Measurements from ENCODE around the gene KLHL17. TPM values are rescaled to one million over a fixed set of nuclear protein-coding genes. Genes with fewer than 3 reads are reported as not detected.
"Not testable (repeated sequence)": the region's sequence is repeated elsewhere in the genome, so short reads cannot be mapped to it uniquely, and the experiment has no call there.

Gene KLHL17
- total RNA-seq, 1 experiment from 2014 or later, result 58.8 TPM

DNA sequence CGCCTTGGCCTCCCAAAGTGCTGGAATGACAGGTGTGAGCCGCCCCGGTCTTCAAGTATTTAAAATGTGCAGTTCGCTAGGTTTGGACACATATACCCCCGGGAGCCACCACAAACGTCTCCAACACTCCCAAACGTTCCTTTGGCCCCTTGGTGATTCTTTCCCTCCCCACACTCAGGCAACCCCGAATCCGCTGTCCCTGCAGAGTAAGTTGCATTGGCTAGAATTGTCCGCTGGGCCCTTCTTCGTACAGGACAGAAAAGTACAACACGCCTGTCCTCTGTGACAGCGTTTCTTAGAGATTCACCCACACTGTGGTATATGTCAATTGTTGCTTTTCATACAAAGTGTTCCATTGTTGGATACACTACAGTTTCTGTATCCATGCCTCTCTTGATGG, 24.7 kb downstream of the KLHL17 start:
- TF ChIP-seq, protein P1, sequence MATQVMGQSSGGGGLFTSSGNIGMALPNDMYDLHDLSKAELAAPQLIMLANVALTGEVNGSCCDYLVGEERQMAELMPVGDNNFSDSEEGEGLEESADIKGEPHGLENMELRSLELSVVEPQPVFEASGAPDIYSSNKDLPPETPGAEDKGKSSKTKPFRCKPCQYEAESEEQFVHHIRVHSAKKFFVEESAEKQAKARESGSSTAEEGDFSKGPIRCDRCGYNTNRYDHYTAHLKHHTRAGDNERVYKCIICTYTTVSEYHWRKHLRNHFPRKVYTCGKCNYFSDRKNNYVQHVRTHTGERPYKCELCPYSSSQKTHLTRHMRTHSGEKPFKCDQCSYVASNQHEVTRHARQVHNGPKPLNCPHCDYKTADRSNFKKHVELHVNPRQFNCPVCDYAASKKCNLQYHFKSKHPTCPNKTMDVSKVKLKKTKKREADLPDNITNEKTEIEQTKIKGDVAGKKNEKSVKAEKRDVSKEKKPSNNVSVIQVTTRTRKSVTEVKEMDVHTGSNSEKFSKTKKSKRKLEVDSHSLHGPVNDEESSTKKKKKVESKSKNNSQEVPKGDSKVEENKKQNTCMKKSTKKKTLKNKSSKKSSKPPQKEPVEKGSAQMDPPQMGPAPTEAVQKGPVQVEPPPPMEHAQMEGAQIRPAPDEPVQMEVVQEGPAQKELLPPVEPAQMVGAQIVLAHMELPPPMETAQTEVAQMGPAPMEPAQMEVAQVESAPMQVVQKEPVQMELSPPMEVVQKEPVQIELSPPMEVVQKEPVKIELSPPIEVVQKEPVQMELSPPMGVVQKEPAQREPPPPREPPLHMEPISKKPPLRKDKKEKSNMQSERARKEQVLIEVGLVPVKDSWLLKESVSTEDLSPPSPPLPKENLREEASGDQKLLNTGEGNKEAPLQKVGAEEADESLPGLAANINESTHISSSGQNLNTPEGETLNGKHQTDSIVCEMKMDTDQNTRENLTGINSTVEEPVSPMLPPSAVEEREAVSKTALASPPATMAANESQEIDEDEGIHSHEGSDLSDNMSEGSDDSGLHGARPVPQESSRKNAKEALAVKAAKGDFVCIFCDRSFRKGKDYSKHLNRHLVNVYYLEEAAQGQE (IDR thresholded peaks at IDR 0.05; ENCODE audit: insufficient read depth in 1 of 2, low read depth in 2 of 2, low read length in 1 of 2), result no peak
- DNase-seq (ENCODE audit: low read depth, low spot score) (no peak), ATAC-seq (no peak)
- no peaks in the 10 kb centered on the region for H3K9me3 ChIP-seq (ENCODE audit: control insufficient read depth, insufficient read depth, low read depth, low read length)
- in situ Hi-C loops (cut with HindIII; ENCODE audit: low pct_unique_long_range_greater_than_20kb, low sequenced_read_pairs) (no loop called here), intact Hi-C loops (cut with micrococcal nuclease; ENCODE audit: unreplicated experiment) (no loop called here)
- no peak overlapping the region for H3K4me3 ChIP-seq (ENCODE audit: low read depth in 2 of 2, low read length in 2 of 2)
- BruUV-seq (replicated peaks), result no TSS peak
- H3K27me3 ChIP-seq (ENCODE audit: control insufficient read depth, insufficient read depth, low read length), result no peaks in the 10 kb centered on the region
- no peaks in the 10 kb centered on the region; the same call in 1 of the 2 replicates for H3K4me1 ChIP-seq (ENCODE audit: control insufficient read depth, insufficient read depth, low read length)
- H3K27ac ChIP-seq (ENCODE audit: low read length), result no peak overlapping the region
- CTCF ChIA-PET, result interaction anchor here (0.7 to 1.1 kb wide), 3 partner anchors 17 to 198 kb away, joined by 4 to 11 read pairs (median 5); no protein-coding TSS in a partner anchor
- H3K36me3 ChIP-seq (ENCODE audit: control insufficient read depth, insufficient read depth, low read length), result no peaks in the 10 kb centered on the region
- POLR2A ChIA-PET, result no interaction called here

DNA sequence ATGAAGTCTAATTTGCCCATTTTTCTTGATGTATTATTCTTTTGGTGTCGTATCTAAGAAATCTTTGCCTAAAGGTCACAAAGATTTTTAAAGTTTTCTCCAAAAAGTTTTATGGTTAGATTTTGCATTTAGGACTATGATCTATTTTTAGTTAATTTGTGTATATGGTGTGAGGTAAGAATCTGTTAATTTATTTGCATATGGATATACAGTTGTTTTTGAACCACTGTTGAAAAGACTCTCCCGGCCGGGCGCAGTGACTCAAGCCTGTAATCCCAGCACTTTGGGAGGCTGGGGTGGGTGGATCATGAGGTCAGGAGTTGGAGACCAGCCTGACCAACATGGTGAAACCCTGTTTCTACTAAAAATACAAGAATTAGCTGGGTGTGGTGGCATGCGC, 27.7 kb downstream of the KLHL17 start:
- BruUV-seq (replicated peaks); H3K9me3 ChIP-seq (ENCODE audit: control insufficient read depth, insufficient read depth, low read depth, low read length); H3K4me3 ChIP-seq (ENCODE audit: low read depth in 2 of 2, low read length in 2 of 2); DNase-seq (ENCODE audit: low read depth, low spot score); H3K36me3 ChIP-seq (ENCODE audit: control insufficient read depth, insufficient read depth, low read length); H3K27me3 ChIP-seq (ENCODE audit: control insufficient read depth, insufficient read depth, low read length); POLR2A ChIA-PET; CTCF ChIA-PET; H3K4me1 ChIP-seq (ENCODE audit: control insufficient read depth, insufficient read depth, low read length); in situ Hi-C loops (cut with HindIII; ENCODE audit: low pct_unique_long_range_greater_than_20kb, low sequenced_read_pairs); intact Hi-C loops (cut with micrococcal nuclease; ENCODE audit: unreplicated experiment); ATAC-seq; H3K27ac ChIP-seq (ENCODE audit: low read length): not testable (repeated sequence)

DNA sequence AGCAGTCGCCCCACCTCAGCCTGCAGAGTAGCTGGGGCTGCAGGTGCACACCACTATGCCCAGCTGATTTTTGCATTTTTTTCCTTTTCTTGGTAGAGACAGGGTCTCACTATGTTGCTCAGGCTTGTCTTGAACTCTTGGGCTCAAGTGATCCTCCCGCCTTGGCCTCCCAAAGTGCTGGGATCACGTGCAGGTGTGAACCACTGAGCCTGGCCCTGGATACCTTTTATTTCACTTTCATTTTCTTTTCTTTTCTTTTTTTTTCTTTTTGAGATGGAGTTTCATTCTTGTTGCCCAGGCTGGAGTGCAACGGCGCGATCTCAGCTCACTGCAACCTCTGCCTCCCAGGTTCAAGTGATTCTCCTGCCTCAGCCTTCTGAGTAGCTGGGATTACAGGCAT, 30.9 kb downstream of the KLHL17 start:
- BruUV-seq (replicated peaks); ATAC-seq; H3K36me3 ChIP-seq (ENCODE audit: control insufficient read depth, insufficient read depth, low read length); H3K27ac ChIP-seq (ENCODE audit: low read length); H3K27me3 ChIP-seq (ENCODE audit: control insufficient read depth, insufficient read depth, low read length); H3K4me1 ChIP-seq (ENCODE audit: control insufficient read depth, insufficient read depth, low read length); DNase-seq (ENCODE audit: low read depth, low spot score); intact Hi-C loops (cut with micrococcal nuclease; ENCODE audit: unreplicated experiment); CTCF ChIA-PET; H3K9me3 ChIP-seq (ENCODE audit: control insufficient read depth, insufficient read depth, low read depth, low read length); POLR2A ChIA-PET; in situ Hi-C loops (cut with HindIII; ENCODE audit: low pct_unique_long_range_greater_than_20kb, low sequenced_read_pairs); H3K4me3 ChIP-seq (ENCODE audit: low read depth in 2 of 2, low read length in 2 of 2): not testable (repeated sequence)

DNA sequence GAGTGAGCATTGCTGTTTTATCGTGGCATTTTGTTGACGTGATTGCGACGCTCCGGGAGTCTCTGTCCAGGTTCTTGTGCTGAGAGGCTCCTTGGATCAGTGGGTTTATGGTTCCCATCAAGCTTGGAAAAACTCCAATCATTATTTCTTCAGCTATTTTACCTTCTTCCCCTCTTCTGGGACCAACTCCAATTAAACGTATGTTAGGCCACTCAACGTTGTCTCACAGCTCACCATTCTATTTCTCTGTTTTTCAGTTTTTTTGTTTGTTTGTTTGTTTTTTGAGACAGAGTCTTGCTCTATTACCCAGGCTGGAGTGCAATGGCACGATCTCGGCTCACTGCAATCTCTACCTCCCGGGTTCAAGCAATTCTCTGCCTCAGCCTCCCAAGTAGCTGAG, 31.5 kb downstream of the KLHL17 start:
- Histone ChIP-seq H3K4me1 (ENCODE audit: control insufficient read depth, insufficient read depth, low read length) (peaks cover 6% of the 10 kb centered on the region), H3K27ac (ENCODE audit: low read length) (no peak overlapping the region), H3K9me3 (ENCODE audit: control insufficient read depth, insufficient read depth, low read depth, low read length) (no peaks in the 10 kb centered on the region), H3K27me3 (ENCODE audit: control insufficient read depth, insufficient read depth, low read length) (no peaks in the 10 kb centered on the region), H3K4me3 (ENCODE audit: low read depth in 2 of 2, low read length in 2 of 2) (no peak overlapping the region), H3K36me3 (ENCODE audit: control insufficient read depth, insufficient read depth, low read length) (no peaks in the 10 kb centered on the region)
- BruUV-seq (replicated peaks), result no TSS peak
- ChIA-PET POLR2A (no interaction called here), CTCF (interaction anchor here (0.6 kb wide), 1 partner anchor 27 kb away, joined by 3 read pairs; no protein-coding TSS in a partner anchor)
- ATAC-seq (no peak), DNase-seq (ENCODE audit: low read depth, low spot score) (no peak)
- intact Hi-C loops (cut with micrococcal nuclease; ENCODE audit: unreplicated experiment) (no loop called here), in situ Hi-C loops (cut with HindIII; ENCODE audit: low pct_unique_long_range_greater_than_20kb, low sequenced_read_pairs) (no loop called here)
- TF ChIP-seq, protein P1 (IDR thresholded peaks at IDR 0.05; ENCODE audit: insufficient read depth in 1 of 2, low read depth in 2 of 2, low read length in 1 of 2), result no peak
- TF ChIP-seq POLR2AphosphoS5 (IDR thresholded peaks at IDR 0.05; ENCODE audit: low read depth, low read length), result no peak
- TF ChIP-seq, protein P2, sequence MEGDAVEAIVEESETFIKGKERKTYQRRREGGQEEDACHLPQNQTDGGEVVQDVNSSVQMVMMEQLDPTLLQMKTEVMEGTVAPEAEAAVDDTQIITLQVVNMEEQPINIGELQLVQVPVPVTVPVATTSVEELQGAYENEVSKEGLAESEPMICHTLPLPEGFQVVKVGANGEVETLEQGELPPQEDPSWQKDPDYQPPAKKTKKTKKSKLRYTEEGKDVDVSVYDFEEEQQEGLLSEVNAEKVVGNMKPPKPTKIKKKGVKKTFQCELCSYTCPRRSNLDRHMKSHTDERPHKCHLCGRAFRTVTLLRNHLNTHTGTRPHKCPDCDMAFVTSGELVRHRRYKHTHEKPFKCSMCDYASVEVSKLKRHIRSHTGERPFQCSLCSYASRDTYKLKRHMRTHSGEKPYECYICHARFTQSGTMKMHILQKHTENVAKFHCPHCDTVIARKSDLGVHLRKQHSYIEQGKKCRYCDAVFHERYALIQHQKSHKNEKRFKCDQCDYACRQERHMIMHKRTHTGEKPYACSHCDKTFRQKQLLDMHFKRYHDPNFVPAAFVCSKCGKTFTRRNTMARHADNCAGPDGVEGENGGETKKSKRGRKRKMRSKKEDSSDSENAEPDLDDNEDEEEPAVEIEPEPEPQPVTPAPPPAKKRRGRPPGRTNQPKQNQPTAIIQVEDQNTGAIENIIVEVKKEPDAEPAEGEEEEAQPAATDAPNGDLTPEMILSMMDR (IDR thresholded peaks at IDR 0.05), result no peak
- TF ChIP-seq TCF7L2 (IDR thresholded peaks at IDR 0.05; ENCODE audit: low read depth, low read length), result no peak
- no peak for TF ChIP-seq SIN3A (IDR thresholded peaks at IDR 0.05; ENCODE audit: borderline replicate concordance, insufficient read depth, low read depth, low read length)
